HG02840 (cell line): ENCODE data around the gene ASTN1.

Experiments used
- ATAC-seq: cut with Tn5 transposase; IDR thresholded peaks from one replicate; pipeline ENCODE4 v1.9.1; 2021; ENCODE audit warnings: mild to moderate bottlenecking, moderate library complexity, moderate number of reproducible peaks; ENCODE audit not compliant: unreplicated experiment, low FRiP score

ASTN1 gene

DNA sequence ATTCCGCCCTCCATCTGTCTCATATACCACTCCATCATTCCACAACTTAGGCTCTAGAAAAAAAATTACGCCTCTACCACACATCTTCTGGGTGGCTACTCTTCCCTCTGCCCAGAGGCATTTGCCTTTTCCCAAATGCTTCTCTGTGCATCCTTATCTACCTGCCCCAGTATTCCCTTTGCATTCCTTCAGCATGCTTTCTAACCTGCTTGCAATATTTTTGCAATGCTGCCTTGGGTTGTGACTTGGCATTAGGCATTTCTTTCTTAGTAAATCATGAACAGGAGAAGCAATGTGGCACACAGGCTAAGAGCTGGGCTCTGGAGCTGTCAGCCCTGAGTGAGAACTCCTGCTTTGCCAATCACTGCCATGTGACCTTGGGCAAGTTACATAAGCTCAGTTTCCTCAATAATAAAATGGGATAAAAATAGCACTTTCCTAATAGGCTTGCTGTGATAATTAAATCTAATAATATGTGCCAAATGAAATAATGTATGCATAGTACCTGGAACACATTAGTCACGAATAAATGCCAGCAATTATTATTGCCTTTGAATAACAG lies 276.0 kb downstream of the ASTN1 start:
- ATAC-seq, result no peak

DNA sequence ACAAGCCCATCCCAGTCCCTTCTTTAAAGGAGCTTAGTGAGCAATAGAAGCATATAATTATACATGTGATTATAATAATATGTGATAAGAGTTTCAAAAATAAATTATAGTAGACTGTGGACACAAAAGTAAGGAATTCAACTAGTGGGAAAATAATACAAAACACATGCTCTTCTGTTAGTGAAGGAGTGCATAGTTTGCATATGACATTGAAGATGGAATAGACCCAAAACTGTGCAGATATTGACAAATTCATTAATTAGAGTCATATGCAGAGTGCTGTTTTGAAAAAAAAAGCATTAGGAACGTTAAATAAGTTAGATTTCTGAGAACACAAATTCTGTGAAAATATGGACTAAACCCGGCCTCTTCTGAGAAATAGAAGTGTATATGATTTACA lies 278.8 kb downstream of the ASTN1 start:
- ATAC-seq, result no peak

DNA sequence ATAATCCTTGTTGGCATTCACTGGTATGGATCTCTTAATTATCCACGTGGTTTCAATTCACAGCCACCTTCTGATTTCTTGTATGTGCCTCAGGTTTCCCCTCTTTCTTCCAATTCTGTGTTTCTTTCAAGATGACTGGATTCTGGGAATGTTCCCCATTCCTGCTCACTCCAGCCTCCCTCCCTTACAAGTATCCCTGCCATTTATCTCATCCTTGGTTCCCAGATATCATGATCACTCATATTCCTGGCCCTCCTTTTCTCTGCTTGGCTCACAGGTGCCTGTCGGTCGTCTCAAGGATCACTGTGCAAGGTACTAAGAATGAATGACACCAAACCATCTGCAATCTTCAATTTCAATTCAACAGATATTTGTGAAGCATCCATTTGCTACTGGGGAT lies 279.2 kb downstream of the ASTN1 start:
- no peak for ATAC-seq

DNA sequence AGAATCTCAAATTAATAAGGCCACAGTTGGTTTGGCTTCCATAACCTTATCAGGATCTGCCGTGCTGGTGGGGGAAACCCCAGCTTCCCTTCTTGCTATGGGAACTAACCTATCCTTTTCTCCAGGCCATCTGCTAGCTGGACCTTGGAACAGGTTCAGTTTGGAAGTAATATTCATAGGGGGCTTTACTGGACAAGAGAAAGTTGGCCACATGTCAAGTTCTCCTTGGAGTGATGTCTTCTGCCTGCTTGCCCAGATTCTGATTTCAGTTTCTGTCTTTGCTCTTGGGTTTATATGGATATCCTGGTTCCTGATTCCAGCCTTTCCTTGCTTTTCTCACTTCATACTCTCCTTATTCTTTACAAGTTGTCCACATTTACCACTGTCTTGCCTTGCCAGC lies 279.6 kb downstream of the ASTN1 start:
- no peak for ATAC-seq

GRCh38 chr1:176884286-176884685 lies 280.2 kb downstream of the ASTN1 start:
- no peak for ATAC-seq

- ATAC-seq, result no peak
Measured at GRCh38 chr1:176880955-176881595, 283.4 kb downstream of the ASTN1 start.

DNA sequence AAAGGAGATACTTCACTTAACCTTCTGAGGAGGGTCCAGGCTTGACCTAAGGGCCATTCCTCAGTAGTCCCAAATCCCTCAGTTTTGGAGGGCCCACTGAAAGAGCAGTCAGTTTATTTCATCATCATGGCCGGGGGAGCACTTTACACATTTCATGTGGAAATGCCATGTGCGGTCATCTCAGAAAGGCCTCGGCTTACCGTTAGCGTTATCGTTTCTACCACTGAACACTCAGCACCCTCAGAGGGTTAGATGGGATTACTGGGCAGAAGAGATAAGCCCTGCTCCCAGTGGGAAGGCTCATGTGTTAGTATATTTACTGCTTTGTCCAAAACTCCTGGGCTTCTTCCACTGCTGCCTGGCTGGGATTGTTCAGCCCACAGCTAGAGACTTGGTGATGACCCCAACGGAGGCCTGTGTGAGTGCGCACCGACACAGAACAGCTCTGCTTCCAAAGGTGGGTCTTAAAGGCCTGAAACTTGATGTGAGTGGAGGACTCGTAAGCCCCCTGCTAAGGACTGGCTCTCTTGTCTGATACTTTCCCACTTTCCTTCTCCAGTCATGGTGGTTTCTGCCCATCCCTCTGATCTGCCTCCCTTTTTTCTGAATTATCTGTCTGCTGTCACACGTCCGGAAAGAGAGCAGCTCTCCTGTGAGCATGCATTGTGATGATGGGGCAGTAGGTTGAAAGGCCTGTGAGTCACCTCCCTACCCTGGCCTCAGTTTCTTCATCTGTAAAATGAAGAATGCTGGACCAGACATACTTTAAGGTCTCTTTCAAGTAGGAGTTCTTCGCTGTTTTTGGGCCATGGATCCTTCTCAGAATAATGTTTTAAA lies 284.5 kb downstream of the ASTN1 start:
- ATAC-seq, result no peak

DNA sequence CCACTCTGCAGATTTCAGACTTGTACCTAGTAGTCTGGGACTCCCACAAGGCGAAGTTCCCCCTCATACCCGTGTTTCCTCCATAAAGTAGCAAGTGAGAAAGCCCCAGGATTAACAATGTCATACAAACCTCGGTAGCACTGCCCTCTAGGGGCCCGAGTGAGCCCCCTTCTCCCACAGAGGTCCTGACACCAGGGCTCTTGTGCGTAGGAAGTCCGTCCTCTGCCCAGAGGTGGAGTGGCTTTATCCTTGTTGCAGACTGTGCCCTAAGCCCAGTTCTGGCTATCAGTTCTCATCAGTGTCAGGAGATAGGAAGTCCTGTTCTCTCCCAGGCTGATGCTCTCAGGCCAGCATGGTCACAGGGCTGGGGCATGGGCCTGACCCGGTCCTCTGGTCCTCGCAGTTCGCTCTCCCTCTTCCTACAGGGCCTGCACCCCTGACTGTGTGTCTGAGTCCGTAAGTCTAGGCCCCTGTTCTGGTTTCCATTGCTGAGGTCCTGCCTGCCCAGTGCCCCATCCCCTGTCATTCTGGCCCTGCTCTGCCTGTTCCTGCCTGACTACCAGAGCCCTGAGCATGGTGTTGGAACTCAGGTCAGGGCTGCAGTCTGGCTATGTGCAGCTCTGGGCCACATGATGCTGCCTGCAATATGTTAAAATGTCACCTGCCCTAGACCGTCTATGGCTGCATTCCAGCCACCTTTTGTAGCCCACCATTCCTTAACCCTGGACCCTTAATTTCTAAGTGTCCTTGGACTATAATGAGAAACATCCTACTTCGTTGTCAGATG lies 285.6 kb downstream of the ASTN1 start:
- ATAC-seq, result no peak

- no peak for ATAC-seq
Measured at GRCh38 chr1:176877557-176877956, 287.0 kb downstream of the ASTN1 start.

DNA sequence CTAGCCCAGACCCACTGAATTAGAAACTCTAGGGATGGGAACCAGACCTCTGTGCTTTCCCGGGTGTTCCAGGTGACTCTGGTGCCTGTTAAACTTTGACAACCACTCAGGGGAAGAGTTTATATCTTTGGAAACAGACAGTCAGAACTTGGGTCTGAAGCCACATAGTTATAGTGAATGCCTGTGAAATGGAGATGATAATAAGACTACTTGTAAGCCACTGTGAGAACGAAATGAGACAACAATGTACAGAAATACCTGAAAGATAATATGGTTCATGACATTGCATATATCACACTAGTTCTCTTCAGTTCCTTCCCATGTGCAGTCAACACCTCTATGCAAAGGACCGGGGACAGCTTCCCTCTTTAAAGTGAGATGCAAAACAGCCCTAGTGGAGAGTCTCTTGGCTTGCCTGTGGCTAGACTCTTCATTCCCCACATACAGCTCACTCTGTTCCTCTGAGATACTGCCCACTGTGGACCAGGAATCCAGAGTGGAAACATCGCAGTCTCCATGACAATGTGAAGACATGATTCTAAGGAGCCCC lies 287.5 kb downstream of the ASTN1 start:
- ATAC-seq, result no peak

- no peak for ATAC-seq
Measured at GRCh38 chr1:176869577-176869976, 294.9 kb downstream of the ASTN1 start.

- ATAC-seq, result no peak
Measured at GRCh38 chr1:176866011-176866714, 298.3 kb downstream of the ASTN1 start.

DNA sequence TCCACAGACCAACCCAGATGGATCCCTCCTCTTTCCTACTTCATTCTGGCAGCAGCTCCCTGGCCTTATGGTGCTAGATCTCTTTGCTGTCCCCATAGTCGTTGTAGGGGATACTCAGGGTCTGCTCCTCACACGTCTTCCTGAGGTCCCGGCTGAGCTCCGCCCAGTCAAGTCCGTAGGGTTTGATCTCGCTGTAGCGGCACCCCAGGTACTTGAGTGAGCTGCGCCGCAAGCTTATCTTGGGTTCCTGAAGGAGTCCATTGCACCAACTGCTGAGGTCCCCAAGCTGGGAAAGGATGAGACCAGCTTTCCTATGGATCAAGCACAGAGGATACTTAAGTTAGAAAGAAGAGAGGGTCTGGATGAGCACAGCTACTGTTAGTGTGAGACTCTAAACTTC lies 300.3 kb downstream of the ASTN1 start:
- ATAC-seq, result no peak

DNA sequence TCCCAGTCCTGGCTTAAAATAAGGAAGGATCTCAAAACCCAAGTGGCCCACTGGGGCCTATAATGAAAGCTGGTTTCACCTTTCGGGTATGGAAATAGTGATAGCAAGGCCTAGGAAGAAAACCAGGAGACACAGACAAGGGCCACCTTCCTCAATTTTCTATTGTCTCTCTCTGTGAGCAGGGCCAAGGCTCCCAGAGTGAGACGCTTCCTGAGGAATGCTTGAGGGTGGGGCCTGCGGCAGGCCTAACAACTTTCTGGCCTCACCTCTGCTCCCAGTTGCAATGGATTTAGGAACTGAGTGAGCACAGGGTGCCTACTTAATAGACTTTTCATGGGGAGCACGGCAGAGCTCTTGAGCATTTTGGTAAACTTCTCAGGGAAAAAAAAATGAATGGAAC lies 300.9 kb downstream of the ASTN1 start:
- no peak for ATAC-seq

GRCh38 chr1:176858433-176858916 lies 306.0 kb downstream of the ASTN1 start:
- no peak for ATAC-seq

- ATAC-seq, result no peak
Measured at GRCh38 chr1:176857632-176858031, 306.9 kb downstream of the ASTN1 start.

DNA sequence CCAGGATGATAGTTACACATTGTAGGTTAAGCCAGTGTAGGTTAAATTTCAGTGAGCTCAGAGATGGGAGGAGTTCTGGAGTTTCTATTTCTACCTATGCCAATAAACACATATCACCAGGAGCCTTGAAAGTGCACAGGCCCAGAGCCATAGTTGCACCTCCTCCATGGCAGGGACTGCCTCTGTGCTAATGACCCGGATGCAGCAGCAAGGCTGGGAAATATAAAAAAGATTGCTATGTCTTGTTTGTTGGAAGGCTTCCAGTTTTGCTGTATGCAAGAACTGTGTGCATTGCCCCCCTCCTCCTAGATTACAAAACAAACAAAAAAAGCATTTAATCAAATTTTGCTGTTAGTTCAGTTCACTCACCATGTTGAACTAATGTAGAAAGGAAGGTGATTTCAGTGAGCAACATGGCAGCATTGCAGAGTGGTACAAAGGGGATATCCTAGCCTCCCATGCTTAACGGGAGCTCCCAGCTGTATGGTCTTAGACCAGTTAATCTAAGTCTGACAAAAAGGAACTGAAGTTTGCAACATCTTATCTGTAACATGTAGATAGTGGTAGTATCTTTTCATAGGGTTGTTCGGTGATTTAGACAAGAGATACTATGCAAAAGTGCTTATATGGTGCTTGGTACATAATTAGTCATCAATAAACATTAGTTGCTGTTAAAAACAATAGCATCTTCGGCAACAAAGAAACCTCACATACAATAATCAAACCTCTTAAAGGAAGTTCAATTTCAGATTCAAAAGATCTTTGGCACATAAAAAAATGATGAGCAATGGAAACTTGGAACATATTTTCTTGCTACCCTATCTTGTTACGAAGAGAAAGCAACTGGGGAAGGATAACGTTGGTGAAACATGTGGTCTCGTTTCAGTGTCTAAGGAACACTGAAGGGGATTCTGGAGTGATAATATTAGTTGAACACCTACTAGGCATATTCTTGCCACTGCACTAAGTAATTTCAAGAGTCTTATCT lies 309.5 kb downstream of the ASTN1 start:
- ATAC-seq, result no peak

DNA sequence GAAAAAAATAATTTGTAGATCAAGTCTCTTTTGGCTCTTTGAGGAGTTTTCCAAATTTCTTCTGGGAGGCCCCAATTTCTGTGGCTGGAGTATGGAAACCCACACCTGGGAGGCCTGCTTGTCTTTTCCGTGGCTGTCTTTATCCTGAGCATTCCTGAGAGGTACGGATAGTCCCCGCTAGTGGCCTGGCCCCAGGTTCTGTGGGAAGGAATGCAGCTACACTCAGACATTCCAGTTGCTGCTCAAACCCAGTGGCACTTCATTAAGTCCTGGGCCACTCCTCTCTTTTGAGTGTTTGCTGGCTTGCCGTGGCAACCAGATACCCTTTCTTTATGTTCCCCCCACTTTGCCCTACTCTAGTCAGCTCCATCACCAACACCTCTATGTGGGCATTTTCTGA lies 310.4 kb downstream of the ASTN1 start:
- ATAC-seq, result no peak

DNA sequence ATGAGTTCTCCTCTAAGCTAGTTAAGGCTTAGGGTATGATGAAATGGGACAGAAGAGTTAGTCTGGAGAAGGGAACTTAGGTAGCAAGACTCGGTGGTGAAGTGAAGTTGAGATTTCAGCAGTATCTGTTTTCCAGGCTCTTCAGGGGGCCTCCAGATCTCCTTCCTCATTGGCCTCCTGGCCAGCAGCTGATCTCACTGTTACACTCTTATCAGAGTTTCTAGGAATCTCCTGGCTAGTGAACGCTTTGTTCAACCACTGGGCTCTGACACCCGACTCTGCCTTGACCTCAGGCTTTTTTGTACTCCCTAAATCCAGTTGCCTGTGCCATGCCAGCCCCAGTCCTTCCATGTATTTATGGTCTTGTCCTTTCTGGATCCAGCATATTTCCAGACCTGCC lies 311.0 kb downstream of the ASTN1 start:
- ATAC-seq, result no peak
